ENCODE results near the gene SAAL1.
"Not testable (repeated sequence)": the region's sequence is repeated elsewhere in the genome, so short reads cannot be mapped to it uniquely, and the experiment has no call there.

SAAL1 gene, protein sequence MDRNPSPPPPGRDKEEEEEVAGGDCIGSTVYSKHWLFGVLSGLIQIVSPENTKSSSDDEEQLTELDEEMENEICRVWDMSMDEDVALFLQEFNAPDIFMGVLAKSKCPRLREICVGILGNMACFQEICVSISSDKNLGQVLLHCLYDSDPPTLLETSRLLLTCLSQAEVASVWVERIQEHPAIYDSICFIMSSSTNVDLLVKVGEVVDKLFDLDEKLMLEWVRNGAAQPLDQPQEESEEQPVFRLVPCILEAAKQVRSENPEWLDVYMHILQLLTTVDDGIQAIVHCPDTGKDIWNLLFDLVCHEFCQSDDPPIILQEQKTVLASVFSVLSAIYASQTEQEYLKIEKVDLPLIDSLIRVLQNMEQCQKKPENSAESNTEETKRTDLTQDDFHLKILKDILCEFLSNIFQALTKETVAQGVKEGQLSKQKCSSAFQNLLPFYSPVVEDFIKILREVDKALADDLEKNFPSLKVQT

DNA sequence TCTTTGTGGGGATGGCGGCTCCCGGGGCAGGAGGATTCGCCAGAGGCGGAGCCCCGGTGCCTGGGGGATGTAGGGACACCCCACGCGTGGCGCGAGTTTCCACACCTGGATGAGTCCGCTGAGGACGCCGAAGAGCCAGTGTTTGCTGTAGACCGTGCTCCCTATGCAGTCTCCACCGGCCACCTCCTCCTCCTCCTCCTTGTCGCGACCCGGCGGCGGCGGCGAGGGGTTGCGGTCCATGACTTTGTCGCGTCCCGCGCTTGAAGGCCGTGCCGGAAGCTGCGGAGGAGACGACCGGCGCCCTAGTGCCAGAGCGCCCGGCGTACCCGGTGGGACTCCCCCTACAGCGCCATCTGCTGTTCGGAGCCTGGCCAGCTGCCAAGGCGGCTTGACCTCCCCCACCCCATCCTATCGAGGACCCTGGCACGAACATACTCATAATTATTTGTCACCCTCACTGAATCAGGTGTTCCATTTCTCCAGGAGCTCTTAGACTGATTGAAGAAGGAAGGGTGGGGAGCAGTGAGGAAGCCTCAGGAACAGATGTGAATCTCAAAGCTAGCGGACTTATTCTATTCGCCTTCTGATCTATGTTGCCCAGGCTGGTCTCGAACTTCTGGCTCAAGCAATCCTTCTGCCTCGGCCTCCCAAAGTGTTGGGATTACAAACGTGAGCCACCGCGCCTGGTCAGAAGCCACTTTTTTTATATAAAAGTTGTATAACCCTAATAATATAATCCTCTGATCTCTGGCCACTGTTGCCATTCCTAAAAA is at the start of gene SAAL1:
SAAL1 (minus strand) TSS at position 281 of the 773 bp plus-strand sequence; CDS start at position 240, 41 bp downstream.
- DNase-seq = peak; percentile 71

DNA sequence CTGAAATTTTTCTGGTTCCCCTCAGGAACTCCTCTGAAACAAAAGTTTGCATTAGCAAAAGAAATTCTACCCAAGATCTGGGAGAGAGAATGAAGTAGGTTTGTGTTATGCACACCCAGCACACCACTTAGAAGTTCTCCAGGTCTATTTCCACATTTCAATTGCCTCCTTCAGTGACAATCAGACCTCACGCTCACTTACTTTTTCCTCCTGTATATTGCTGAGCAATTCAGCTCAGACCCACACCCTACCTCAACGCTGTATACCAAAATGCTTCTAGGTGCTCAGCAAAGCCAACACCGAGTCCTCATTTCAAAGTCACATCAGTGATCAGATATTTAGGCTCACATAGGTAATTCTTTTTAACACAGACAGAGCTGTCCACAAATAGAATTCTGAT is 45.7 kb upstream of the SAAL1 start:
- no peak for DNase-seq

DNA sequence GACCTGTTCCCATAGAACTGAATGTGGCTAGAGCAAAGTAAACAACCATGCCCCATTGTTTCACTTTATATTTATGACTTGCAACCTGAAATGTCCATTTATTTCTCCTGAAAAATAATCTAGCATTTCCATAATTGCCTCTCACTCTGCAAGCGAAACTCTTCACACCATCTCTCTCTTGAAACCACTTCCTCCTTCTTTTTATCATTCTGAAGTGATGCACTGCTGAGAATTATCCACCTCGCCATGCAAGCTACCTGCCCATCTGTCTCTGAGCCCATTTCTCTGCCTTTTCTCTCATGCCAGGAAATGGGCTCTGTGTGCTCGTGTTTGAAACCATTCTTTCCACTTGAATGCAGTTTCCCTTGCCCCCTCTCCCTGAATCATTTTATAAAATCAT is 40.0 kb upstream of the SAAL1 start:
- no peak for DNase-seq

DNA sequence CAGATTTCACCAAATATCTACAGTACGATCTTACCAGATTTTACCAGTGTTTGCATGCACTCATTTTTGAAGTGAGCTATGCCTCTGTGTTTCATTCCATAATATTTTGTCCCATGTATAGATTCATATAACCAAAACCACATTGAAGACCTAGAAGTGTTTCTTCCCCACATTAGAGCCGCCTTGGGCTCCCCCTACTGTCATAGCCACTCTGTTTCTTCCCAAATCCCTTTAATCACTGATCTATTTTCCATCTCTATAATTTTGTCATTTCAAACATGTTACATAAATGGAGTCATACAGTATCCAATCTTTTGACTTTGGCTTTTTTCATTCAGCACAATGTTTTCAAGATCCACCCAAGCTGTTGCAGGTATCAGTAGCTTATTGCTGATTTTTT is 39.1 kb upstream of the SAAL1 start:
- DNase-seq = no peak

DNA sequence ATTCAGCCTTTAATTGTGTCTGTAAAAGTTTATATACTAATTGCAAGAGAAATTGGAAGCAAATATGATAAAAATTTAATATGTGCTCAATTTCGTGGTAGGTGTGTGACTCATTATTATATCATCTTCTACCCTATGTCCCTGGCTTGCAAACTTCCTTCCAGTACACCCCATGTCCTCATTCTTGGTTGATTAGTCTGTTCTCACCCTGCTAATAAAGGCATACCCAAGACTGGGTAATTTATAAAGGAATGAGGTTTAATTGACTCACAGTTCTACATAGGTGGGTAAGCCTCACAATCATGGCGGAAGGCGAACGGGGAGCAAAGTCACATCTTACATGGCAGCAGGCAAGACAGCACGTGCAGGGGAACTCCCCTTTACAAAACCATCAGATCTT is 38.4 kb upstream of the SAAL1 start:
- no peak for DNase-seq

DNA sequence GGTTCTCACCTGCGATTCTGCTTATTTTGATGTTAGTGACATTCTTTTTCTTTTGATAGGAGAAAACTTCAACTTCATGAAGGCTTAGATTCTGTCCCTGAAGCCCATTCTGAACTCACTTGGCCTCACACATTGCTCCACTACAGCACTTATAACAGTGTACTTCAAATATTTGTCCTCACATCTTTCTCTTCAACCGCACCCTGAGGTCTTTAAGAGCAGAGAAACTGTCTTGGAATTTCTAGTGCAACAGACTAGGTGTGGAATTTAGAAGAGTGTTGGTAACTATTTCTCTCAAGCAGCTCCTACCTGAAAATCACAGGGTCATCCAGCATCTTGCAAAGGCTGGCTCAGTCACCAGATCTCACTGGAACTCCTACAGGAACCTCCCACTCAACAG is 34.3 kb upstream of the SAAL1 start:
- no peak for DNase-seq

DNA sequence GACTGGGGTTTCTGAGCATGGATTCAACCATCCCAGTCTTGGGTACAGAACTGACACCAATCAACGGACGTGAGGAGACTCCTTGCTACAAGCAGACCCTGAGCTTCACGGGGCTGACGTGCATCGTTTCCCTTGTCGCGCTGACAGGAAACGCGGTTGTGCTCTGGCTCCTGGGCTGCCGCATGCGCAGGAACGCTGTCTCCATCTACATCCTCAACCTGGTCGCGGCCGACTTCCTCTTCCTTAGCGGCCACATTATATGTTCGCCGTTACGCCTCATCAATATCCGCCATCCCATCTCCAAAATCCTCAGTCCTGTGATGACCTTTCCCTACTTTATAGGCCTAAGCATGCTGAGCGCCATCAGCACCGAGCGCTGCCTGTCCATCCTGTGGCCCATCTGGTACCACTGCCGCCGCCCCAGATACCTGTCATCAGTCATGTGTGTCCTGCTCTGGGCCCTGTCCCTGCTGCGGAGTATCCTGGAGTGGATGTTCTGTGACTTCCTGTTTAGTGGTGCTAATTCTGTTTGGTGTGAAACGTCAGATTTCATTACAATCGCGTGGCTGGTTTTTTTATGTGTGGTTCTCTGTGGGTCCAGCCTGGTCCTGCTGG is 31.4 kb upstream of the SAAL1 start:
- DNase-seq = no peak

DNA sequence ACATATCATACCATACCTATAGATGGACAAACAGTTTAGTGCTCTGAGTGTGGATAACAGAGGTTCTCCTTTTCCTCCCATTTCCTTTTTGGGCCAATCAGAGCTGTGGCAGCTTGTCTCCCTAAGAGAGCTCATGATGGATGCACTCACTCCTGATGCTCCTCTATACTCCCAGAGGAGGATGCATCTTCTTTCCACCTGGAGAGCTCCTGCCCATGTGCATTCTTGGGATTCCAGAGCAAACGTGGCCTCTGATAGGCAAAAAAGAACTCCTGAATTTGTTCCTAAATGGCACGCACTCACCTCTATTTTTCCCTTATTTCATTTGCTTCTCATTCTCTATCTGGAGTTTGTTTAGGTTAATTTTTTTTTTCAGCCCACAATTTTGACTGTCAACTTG is 29.4 kb upstream of the SAAL1 start:
- DNase-seq = no peak

DNA sequence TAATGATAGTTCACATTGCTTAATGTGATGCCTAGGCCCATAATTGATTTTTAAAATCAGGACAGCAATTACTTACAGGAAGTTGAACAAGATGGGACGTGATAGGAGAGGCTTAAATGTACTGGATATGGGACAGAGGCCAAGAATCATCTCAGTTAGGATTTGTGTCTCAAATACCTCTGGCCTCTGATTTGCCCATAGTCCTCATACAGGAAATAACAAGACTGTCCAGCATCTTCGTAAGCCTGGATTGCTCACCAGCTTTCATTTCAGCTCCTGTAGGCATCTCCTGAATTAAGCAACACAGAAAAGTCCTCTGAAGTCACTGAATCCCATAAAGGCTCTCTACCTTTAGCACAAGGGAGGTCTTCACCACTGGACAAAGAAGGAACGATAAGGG is 26.5 kb upstream of the SAAL1 start, which contains the start of gene MRGPRX3:
MRGPRX3 (plus strand) TSS at position 231 of the 400 bp plus-strand sequence. CDS start 4,632 bp downstream, outside the sequence.
- DNase-seq = no peak

DNA sequence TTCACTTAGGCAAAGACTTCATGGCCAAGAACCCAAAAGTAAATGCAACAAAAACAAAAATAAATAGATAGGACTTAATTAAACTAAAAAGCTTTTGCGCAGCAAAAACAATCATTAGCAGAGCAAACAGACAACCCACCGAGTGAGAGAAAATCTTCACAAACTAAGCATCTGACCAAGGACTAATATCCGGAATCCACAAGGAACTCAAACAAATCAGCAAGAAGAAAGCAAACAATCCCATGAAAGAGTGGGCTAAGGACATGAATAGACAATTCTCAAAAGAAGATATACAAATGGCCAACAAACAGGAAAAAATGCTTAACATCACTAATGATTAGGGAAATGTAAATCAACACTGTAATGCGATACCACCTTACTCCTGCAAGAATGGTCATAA is 25.2 kb upstream of the SAAL1 start:
- DNase-seq = not testable (repeated sequence)

DNA sequence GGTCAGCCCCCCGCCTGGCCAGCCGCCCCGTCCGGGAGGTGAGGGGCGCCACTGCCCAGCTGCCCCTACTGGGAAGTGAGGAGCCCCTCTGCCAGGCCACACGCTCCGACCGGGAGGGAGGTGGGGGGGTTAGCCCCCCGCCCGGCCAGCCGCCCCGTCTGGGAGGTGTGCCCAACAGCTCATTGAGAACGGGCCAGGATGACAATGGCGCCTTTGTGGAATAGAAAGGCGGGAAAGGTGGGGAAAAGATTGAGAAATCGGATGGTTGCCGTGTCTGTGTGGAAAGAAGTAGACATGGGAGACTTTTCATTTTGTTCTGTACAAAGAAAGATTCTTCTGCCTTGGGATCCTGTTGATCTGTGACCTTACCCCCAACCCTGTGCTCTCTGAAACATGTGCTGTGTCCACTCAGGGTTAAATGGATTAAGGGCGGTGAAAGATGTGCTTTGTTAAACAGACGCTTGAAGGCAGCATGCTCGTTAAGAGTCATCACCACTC is 15.5 kb upstream of the SAAL1 start:
- DNase-seq = not testable (repeated sequence)

DNA sequence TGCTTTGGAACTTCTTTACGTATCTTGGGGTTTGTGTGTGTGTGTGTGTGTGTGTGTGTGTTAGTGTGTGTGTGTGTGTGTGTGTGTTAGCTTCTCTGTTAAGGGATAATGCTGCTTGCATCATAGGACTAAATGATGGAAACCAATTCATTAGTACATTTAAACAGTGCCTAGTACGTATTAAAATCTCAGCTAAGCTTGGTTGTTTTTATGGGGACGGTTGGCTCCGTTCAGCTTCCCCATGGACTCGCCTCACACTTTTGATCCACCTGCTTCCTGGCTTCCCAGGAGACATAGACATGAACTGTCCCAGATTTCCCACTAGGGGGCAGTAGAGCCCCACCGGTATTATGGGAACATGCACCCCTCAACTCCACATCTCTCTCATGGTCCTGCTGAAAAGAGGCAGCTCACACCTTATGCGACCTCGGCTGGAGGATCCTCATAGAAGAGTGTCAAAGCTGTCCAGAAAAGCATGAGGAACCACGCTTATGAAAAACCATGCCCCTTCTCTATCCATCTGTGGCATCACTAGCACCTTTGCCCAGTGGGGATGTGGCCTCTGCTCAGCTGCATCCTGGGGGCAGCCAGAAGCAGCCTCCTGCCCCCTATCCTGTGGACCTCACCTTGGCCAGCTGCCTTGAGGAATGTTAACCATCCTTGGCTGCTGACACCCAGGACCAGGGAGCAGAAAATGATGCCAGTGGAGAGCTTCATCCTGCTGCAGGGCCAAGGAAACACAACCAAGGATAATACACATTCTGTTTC is 9.7 kb upstream of the SAAL1 start:
- peak; percentile 31 for DNase-seq

DNA sequence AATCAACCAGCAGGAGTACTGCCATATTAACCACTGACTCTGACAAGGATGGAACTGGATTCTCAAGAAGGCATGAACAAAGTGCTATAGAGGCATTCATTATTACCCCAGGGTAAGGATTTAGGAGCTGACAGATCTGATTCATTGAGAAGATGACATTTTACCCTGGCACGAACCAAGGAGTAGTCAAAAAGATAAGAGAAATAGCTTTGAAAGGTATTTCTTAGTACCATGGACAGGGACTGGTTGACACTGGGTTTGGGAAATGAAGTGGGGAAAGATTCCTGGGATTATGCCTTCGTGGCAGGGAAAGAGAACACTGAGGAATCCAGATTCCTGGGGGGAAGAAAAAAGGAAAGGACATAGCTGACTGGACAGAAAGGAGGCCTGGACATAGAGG is 5.1 kb upstream of the SAAL1 start:
- no peak for DNase-seq

DNA sequence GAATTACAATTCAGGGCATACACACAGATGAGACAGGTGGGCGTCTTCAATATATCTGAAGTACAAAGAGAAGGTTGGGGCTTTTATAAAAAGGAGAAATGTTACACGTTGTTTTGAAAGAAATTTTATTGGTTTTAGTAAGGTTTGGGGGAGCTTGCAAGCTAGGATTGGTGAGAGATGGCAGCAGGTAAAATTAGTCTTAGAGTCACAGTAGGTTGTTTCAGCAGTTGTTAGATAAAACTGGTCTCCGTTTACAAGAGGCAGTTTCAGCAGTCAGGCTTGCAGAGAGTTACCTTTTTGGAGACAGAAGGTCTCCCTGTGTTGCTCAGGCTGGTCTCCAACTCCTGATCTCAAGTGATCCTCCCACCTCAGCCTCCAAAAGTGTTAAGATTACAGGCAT is 2.4 kb upstream of the SAAL1 start:
- no peak for DNase-seq

DNA sequence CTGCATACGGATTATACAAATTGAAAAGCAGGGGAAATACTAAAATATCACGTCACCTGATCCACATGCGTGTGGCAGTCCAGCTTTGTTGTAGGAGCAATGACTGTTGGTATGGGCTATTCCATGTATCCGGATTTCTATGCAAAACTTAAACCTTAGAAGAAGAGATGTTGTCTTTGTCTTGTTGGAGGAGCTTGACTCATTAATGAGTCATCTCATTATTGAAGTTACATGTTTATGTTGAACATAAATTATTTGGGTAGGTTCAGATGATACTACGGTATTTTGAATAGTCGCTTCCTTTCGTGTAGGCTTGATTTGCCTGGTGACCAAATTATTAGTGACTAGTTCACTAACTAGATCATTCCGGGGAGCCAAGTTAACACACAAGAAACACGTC is 806 bp upstream of the SAAL1 start:
- DNase-seq = no peak

DNA sequence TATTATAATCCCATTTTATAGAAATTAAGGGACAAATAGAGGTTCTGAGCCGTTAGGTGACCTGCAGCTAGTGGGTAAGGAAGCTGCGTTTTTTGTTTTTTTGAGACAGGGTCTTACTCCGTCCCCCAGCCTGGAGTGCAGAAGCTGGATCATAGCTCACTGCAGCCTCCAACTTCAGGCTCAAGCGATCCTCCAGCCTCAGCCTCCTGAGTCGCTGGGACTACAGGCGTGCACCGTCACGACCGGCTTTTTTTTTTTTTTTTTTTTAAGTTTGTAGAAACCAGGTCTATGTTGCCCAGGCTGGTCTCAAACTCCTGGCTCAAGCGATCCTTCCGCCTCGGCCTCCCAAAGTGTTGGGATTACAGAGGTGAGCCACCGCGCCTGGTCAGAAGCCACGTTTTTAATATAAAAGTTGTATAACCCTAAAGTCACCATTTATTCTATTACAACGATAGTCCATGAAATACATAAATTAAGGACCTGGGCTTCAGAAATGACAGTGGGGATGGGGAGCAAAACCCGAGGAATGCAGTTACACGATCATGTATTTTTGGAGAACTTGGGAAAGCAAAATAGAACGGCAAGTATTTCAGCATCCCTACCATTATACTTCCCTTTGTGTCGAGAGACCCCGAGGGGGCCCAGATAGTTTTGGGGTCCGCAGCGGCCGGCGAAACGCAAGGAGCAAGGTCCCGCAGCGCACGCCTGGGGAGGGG is 638 bp downstream of the SAAL1 start:
- DNase-seq = no peak

DNA sequence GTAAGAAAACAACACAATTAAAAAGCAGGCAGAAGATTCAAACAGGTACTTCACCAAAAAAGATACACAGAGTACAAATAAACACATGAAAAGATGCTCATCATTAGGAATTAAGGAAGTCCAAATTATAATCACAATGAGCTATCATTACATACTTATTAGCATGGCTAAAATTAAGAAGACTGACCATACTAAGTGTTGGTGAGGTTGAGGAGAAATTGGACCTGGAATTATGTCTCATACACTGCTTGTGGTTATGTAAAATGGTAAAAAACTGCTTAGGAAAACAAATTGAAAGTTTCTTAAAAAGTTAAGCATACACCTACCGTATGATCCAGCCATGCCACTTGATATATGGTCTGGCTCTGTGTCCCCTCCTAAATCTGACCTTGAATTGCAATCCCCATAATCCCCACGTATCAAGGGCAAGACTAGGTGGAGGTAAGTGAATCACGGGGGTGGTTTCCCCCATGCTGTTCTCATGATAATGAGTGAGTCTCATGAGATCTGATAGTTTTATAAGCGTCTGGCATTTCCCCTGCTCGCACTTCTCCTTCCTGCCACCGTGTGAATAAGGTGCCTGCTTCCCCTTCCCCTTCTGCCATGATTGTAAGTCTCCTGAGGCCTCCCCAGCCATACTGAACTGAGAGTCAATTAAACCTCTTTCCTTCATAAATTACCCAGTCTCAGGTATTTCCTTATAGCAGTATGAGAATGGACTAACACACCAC is 4.8 kb downstream of the SAAL1 start:
- DNase-seq = no peak

DNA sequence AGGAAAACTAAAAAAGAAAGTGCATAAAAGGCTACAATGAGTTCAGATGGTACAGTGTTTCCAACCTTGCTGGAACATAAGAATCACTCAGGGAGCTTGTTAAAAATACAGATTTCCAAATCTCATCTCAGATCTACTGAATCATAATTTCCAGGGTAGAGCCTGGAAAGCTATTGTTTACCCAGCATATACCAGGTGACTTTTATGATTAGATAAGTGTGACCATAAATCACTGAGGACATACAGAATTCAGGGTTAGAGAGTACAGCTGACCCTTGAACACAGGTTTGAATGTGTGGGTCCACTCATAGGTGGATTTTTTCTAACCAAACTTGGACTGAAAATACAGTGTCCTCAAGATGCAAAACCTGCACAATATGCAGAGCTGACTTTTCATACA is 11.9 kb downstream of the SAAL1 start:
- DNase-seq = no peak

DNA sequence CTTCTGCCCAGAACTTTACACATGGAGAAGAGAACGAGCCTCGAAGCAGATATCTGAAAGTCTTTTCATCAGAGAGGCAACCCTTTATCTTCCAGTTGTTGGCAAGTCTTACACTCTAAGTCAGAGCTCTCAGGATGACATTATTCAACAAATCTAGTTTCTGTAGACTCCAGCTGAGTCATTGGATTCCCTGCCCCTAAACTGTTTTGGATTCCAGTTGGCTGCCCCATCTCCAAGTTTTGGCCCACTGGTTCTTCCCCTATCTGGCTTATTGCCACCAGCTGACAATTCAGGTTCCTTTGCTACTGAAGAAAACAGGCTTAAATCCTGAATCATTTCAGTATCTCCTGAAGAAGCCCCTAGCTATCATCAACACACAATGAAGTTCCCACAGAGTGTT is 14.2 kb downstream of the SAAL1 start:
- no peak for DNase-seq

DNA sequence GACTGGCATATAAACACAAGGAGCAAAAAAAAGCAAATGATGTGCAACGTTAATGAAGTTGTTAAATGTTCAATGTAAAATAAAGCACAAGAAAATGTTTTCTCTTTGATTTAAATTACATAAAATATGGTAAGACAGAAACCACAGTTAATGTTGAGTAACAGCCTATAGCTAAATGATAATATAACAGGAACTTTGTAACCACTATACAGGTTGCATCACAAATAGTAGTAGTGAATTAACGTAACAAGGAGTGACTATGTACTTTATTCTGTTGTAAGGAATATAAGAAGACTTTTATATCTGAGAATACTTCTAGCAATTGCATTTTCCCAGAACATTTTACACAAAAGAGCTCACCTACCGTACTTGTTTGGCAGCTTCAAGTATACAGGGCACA is 16.9 kb downstream of the SAAL1 start:
- DNase-seq = no peak

DNA sequence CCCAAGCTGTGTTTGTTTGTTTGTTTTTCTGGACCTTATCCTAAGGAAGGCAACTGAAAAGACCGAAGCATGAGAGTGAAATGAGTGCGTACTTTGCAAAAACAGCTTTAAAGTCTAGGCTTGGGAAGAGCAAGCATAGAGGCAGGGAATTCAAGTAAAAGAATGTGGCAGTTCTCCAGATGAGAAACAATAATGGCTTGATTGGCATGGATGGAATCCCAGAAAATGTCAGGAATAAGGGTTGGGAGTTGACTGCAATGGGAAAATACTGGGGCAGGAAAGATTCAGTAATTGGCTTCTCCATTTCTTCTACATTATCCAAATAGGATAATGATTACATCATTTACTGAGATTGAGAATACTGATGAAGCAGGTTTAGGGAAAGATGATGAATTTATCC is 17.5 kb downstream of the SAAL1 start:
- no peak for DNase-seq

Measured in DMS79 (cell line).